ENCODE results near the gene GPR87. TPM values are rescaled to one million over a fixed set of nuclear protein-coding genes. Genes with fewer than 3 reads are reported as not detected.

Gene GPR87
- total and polyA plus RNA-seq, 7 donors = not detected

- intact Hi-C loops (cut with DNase I) = loop anchor here (2.0 to 5.0 kb wide), 3 partner anchors 54 to 123 kb away; no protein-coding TSS in a partner anchor
- no peaks in the 10 kb centered on the region for H3K36me3 ChIP-seq (ENCODE audit: insufficient read depth in 1 of 2, low read depth in 1 of 2)
- H3K4me3 ChIP-seq = no peak overlapping the region
- no peak overlapping the region for H3K27ac ChIP-seq
- no peaks in the 10 kb centered on the region for H3K4me1 ChIP-seq
- no peaks in the 10 kb centered on the region for H3K9me3 ChIP-seq
- DNase-seq (no peak), ATAC-seq (peak; percentile 50 to 67 (median 58))
- H3K27me3 ChIP-seq (ENCODE audit: insufficient read depth in 3 of 3, low read length in 2 of 3) = no peaks in the 10 kb centered on the region
- TF ChIP-seq, protein P1, sequence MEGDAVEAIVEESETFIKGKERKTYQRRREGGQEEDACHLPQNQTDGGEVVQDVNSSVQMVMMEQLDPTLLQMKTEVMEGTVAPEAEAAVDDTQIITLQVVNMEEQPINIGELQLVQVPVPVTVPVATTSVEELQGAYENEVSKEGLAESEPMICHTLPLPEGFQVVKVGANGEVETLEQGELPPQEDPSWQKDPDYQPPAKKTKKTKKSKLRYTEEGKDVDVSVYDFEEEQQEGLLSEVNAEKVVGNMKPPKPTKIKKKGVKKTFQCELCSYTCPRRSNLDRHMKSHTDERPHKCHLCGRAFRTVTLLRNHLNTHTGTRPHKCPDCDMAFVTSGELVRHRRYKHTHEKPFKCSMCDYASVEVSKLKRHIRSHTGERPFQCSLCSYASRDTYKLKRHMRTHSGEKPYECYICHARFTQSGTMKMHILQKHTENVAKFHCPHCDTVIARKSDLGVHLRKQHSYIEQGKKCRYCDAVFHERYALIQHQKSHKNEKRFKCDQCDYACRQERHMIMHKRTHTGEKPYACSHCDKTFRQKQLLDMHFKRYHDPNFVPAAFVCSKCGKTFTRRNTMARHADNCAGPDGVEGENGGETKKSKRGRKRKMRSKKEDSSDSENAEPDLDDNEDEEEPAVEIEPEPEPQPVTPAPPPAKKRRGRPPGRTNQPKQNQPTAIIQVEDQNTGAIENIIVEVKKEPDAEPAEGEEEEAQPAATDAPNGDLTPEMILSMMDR (IDR thresholded peaks at IDR 0.05) = no peak
- WGBS, 3 donors = 70 to 77% (median 72%) methylated on average over 9 of the region's 9 CpGs
These were observed 34.8 kb downstream of the GPR87 start for GRCh38 chr3:151281671-151282324.

GRCh38 chr3:151278230-151278629 lies 38.4 kb downstream of the GPR87 start, which contains the start of gene P2RY14:
P2RY14 (minus strand) TSS chr3:151278542; CDS start chr3:151214316, 64,226 bp downstream.
- intact Hi-C loops (cut with DNase I) = loop anchor here in 1 of 2 donors (10.0 kb wide), 1 partner anchor 553 kb away; no protein-coding TSS in a partner anchor
- no peaks in the 10 kb centered on the region for H3K9me3 ChIP-seq
- H3K27ac ChIP-seq = no peak within 1 kb of the TSS
- DNase-seq = no peak
- H3K36me3 ChIP-seq (ENCODE audit: insufficient read depth in 1 of 2, low read depth in 1 of 2) = no peaks in the 10 kb centered on the region
- H3K4me1 ChIP-seq = no peaks in the 10 kb centered on the region
- WGBS, 3 donors = 54 to 61% (median 54%) methylated on average over 4 of the region's 4 CpGs
- no peak for ATAC-seq
- TF ChIP-seq, protein P1 (IDR thresholded peaks at IDR 0.05) = no peak
- H3K27me3 ChIP-seq (ENCODE audit: insufficient read depth in 3 of 3, low read length in 2 of 3) = no peaks in the 10 kb centered on the region
- H3K4me3 ChIP-seq = peak within 1 kb of the TSS; percentile 28

DNA sequence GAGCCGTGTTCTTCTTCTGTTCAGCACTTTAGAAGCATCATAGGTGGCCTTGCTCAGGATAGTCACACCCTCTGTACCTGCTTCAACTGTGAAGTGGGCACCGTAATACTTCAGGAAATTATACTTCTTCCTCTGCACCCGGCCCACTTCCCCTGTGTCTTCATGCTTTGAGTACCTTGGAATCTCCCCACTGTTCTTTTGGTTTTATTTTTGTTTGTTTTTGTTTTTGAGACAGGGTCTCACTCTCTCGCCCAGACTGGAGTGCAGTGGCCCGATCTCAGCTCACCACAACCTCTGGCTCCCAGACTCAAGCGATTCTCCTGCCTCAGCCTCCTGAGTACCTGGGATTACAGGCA lies 40.0 kb downstream of the GPR87 start:
- Histone ChIP-seq H3K4me3 (no peak overlapping the region), H3K27me3 (ENCODE audit: insufficient read depth in 3 of 3, low read length in 2 of 3) (no peaks in the 10 kb centered on the region), H3K36me3 (ENCODE audit: insufficient read depth in 1 of 2, low read depth in 1 of 2) (no peaks in the 10 kb centered on the region), H3K4me1 (no peaks in the 10 kb centered on the region), H3K27ac (no peak overlapping the region), H3K9me3 (no peaks in the 10 kb centered on the region)
- TF ChIP-seq, protein P1 (IDR thresholded peaks at IDR 0.05) = no peak
- no peak for DNase-seq
- 84 to 88% (median 87%) methylated on average over 6 of the region's 6 CpGs for WGBS, 3 donors
- intact Hi-C loops (cut with DNase I) = loop anchor here in 1 of 2 donors (10.0 kb wide), 1 partner anchor 552 kb away; no protein-coding TSS in a partner anchor
- ATAC-seq = no peak

DNA sequence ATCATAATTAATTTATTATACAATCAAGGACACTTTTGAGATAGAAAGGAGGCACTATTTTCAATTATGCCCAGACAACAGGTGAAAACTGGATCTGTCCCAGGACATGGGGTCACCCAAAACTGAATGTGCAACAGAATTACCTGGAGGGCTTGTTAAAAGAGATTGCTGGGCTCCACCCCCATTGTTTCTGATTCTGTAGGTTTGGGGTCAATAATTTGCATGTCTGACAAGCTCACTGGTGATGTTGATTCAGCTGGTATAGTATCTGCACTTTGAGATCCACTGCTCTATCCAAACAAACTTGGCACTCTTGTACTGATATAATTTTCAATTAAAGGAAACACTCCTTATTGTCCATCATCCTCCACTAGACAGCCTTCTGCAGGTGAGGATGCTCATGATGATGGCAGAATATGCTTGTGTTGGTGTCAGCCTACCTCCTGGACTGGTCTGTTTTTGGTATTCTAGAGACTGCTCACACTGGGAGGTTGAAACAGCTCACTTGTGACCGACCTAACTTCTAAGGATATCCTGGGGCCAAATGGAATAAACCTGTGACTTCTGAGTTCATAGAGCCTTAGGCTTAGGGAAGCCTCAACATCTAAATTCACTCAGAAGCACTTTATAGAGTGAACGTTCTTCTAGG lies 40.5 kb downstream of the GPR87 start:
- DNase-seq (no peak), ATAC-seq (no peak)
- Histone ChIP-seq H3K27me3 (ENCODE audit: insufficient read depth in 3 of 3, low read length in 2 of 3) (no peaks in the 10 kb centered on the region), H3K36me3 (ENCODE audit: insufficient read depth in 1 of 2, low read depth in 1 of 2) (no peaks in the 10 kb centered on the region), H3K4me1 (no peaks in the 10 kb centered on the region), H3K27ac (no peak overlapping the region), H3K9me3 (no peaks in the 10 kb centered on the region), H3K4me3 (no peak overlapping the region)
- TF ChIP-seq, protein P1 (IDR thresholded peaks at IDR 0.05) = no peak
- intact Hi-C loops (cut with DNase I) = loop anchor here in 1 of 2 donors (10.0 kb wide), 1 partner anchor 551 kb away; no protein-coding TSS in a partner anchor
- WGBS, 3 donors = 71 to 86% (median 73%) methylated on average over 2 of the region's 2 CpGs

Measured in psoas muscle (tissue), 8 donors.